ENCODE data around the gene UNKL. TPM values are rescaled to one million over a fixed set of nuclear protein-coding genes. Genes with fewer than 3 reads are reported as not detected.

Gene UNKL, protein sequence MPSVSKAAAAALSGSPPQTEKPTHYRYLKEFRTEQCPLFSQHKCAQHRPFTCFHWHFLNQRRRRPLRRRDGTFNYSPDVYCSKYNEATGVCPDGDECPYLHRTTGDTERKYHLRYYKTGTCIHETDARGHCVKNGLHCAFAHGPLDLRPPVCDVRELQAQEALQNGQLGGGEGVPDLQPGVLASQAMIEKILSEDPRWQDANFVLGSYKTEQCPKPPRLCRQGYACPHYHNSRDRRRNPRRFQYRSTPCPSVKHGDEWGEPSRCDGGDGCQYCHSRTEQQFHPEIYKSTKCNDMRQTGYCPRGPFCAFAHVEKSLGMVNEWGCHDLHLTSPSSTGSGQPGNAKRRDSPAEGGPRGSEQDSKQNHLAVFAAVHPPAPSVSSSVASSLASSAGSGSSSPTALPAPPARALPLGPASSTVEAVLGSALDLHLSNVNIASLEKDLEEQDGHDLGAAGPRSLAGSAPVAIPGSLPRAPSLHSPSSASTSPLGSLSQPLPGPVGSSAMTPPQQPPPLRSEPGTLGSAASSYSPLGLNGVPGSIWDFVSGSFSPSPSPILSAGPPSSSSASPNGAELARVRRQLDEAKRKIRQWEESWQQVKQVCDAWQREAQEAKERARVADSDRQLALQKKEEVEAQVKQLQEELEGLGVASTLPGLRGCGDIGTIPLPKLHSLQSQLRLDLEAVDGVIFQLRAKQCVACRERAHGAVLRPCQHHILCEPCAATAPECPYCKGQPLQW
- total RNA-seq, result 31.5 and 33.1 TPM in 2 replicates
- long read RNA-seq, partial matches to known transcripts, result 0 of 3 reads
- long read RNA-seq, other reads (novel, unspliced or antisense), result 3 of 3 reads

DNA sequence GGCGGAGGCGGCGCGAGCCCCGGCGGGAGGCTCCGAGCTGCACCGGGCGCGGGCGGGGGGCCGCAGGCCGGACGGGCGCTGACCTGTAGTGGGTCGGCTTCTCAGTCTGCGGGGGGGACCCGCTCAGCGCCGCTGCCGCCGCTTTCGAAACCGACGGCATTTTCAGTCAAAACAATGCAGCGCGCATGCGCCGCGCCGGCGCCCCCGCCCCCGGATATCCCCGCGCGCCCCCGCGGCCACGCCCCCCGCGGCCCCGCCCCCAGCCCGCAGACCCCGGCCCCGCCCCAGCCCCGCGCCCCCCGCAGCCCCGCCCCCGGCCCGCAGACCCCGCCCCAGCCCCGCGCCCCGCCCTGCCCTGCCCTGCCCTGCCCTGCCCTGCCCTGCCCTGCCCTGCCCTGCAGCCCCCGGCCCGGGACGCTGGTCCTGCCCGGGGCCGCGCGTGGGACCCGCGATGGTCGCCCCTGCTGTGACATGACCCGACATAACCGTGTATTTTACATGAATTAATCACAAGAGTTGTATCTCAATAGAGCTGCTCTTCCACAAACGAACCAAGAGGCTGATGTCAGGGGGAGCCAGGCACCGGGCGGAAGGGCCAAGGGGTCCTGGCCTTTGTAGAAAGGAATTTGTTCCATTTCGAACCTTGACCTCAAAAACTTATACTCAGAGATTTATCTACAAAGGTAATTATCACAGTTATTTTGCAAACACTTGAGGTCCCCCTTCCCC, at the start of gene UNKL:
TSS of gene UNKL (minus strand) at position 173 of the 729 bp plus-strand sequence. CDS start at position 160, 13 bp downstream.
- Mint-ChIP-seq H3K4me3 (ENCODE audit: low read depth) (peak within 1 kb of the TSS; percentile 81), H3K27me3 (no peaks in the 10 kb centered on the region), H3K27ac (peak within 1 kb of the TSS; percentile 94), H3K4me1 (ENCODE audit: low read depth) (peaks cover 6% of the 10 kb centered on the region), H3K36me3 (ENCODE audit: insufficient read depth) (peaks cover 2% of the 10 kb centered on the region), H3K9me3 (ENCODE audit: low read depth) (no peaks in the 10 kb centered on the region)
- TF ChIP-seq, protein P1, sequence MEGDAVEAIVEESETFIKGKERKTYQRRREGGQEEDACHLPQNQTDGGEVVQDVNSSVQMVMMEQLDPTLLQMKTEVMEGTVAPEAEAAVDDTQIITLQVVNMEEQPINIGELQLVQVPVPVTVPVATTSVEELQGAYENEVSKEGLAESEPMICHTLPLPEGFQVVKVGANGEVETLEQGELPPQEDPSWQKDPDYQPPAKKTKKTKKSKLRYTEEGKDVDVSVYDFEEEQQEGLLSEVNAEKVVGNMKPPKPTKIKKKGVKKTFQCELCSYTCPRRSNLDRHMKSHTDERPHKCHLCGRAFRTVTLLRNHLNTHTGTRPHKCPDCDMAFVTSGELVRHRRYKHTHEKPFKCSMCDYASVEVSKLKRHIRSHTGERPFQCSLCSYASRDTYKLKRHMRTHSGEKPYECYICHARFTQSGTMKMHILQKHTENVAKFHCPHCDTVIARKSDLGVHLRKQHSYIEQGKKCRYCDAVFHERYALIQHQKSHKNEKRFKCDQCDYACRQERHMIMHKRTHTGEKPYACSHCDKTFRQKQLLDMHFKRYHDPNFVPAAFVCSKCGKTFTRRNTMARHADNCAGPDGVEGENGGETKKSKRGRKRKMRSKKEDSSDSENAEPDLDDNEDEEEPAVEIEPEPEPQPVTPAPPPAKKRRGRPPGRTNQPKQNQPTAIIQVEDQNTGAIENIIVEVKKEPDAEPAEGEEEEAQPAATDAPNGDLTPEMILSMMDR (IDR thresholded peaks at IDR 0.05; ENCODE audit: unreplicated experiment), result no peak
- DNase-seq (ENCODE audit: low spot score, unreplicated experiment), result peak; percentile 69

DNA sequence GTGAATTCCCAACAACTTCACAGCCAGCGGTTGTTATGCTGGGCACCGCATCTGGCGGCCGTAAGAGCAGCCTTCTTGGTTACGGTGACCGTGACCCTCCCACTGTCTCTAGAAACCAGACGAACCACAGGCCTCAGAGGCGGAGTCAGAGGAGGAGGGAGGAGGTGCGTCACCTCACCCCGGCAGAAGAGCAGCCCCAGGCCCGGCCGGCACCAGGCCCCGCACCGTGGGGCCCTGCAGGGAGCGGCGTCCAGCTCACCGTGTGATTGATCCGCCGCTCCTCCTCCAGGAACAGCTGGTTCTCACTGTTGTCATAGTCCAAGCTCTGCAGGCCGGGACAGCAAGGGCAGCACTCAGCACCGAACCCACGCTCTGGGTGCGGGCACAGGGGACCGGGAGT, 46.6 kb upstream of the UNKL start:
- Mint-ChIP-seq H3K9me3 (ENCODE audit: low read depth) (no peaks in the 10 kb centered on the region), H3K27me3 (no peaks in the 10 kb centered on the region), H3K27ac (no peak overlapping the region), H3K4me1 (ENCODE audit: low read depth) (no peaks in the 10 kb centered on the region), H3K4me3 (ENCODE audit: low read depth) (no peak overlapping the region), H3K36me3 (ENCODE audit: insufficient read depth) (no peaks in the 10 kb centered on the region)
- TF ChIP-seq, protein P1 (IDR thresholded peaks at IDR 0.05; ENCODE audit: unreplicated experiment), result no peak
- no peak for DNase-seq (ENCODE audit: low spot score, unreplicated experiment)

DNA sequence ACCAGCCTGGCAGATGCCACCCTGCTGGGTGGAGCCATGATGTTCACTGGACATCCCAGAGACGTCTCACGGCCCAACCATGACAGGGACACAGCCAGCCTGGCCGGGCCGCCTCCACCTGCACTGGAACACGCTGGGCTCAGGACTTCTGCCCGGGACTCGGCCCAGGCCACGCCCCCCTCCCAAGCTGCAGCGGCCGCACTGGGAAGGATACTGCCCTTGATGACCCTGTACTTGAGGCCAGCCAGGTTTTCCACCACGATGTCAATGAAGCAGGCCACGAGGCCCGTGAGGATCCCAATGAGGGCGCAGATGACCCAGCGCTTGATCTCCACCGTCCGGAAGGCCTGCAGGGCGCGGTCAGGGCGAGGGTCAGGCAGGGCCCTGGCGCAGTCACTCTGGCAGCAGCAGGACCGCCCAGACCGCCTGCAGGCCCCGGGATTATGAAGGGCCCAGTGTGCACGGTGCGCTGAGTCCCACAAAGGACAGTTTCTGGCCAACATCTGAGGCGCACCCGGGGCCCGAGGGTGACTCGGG, 46.2 kb upstream of the UNKL start:
- H3K9me3 Mint-ChIP-seq (ENCODE audit: low read depth), result no peaks in the 10 kb centered on the region
- H3K4me1 Mint-ChIP-seq (ENCODE audit: low read depth), result no peaks in the 10 kb centered on the region
- H3K27ac Mint-ChIP-seq, result no peak overlapping the region
- no peaks in the 10 kb centered on the region for H3K27me3 Mint-ChIP-seq
- H3K36me3 Mint-ChIP-seq (ENCODE audit: insufficient read depth), result no peaks in the 10 kb centered on the region
- TF ChIP-seq, protein P1 (IDR thresholded peaks at IDR 0.05; ENCODE audit: unreplicated experiment), result no peak
- no peak for DNase-seq (ENCODE audit: low spot score, unreplicated experiment)
- no peak overlapping the region for H3K4me3 Mint-ChIP-seq (ENCODE audit: low read depth)

DNA sequence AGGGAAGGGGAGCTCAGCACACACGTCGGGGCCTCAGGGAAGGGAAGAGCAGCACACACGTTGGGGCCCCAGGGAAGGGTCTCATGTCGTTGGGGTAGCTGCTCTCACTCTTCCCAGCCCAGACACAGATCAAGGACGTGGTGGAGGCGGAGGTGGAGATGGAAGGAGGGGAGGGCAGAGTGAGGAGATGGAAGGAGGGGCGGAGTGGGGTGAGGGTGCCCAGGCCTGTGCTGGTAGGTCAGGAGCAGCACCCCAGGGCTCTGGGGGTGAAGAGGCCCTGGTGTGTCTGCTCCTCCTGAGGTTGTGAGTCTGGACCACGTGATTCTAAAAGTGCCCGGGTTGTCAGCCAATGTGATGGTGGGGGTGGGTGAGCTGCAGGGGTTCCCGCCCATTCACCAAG, 45.5 kb upstream of the UNKL start:
- no peaks in the 10 kb centered on the region for H3K4me1 Mint-ChIP-seq (ENCODE audit: low read depth)
- H3K9me3 Mint-ChIP-seq (ENCODE audit: low read depth), result no peaks in the 10 kb centered on the region
- H3K4me3 Mint-ChIP-seq (ENCODE audit: low read depth), result no peak overlapping the region
- TF ChIP-seq, protein P1 (IDR thresholded peaks at IDR 0.05; ENCODE audit: unreplicated experiment), result no peak
- no peaks in the 10 kb centered on the region for H3K36me3 Mint-ChIP-seq (ENCODE audit: insufficient read depth)
- DNase-seq (ENCODE audit: low spot score, unreplicated experiment), result no peak
- no peaks in the 10 kb centered on the region for H3K27me3 Mint-ChIP-seq
- no peak overlapping the region for H3K27ac Mint-ChIP-seq

DNA sequence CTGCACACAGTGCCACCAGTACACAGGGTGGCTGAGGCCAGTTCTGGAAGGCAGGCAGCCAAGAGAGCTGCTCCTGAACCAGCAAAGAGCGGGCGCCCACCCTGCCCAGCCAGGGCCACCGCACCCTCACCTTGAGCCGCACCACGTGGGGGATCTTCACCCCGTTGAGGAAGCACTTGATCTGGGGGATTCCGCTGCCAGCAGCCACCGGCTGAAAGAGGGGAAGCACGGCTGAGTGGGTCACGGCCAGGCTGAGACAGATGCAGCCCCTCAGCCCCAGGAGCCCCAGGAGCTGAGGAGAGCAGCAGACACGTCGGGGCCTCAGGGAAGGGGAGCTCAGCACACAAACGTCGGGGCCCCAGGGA, 44.5 kb upstream of the UNKL start:
- H3K36me3 Mint-ChIP-seq (ENCODE audit: insufficient read depth), result no peaks in the 10 kb centered on the region
- H3K27me3 Mint-ChIP-seq, result no peaks in the 10 kb centered on the region
- no peaks in the 10 kb centered on the region for H3K9me3 Mint-ChIP-seq (ENCODE audit: low read depth)
- no peak overlapping the region for H3K27ac Mint-ChIP-seq
- no peaks in the 10 kb centered on the region for H3K4me1 Mint-ChIP-seq (ENCODE audit: low read depth)
- TF ChIP-seq, protein P1 (IDR thresholded peaks at IDR 0.05; ENCODE audit: unreplicated experiment), result no peak
- H3K4me3 Mint-ChIP-seq (ENCODE audit: low read depth), result no peak overlapping the region
- DNase-seq (ENCODE audit: low spot score, unreplicated experiment), result no peak
